Liver (tissue), 9 donors: ENCODE measurements around the gene LDAH. TPM values are rescaled to one million over a fixed set of nuclear protein-coding genes. Genes with fewer than 3 reads are reported as not detected.

Experiments used
- DNase-seq: peaks from one replicate; pipeline ENCODE4 v3.0.0-alpha.2; 2017; ENCODE audit warnings: low spot score
- H3K27ac ChIP-seq, 2 donors: one replicate each; pipeline ENCODE4 v1.7.0; 2013; ENCODE audit warnings: inconsistent platforms in 2 of 2, low read length in 2 of 2, control low read depth in 1 of 2, low read depth in 1 of 2, mild to moderate bottlenecking in 1 of 2
- H3K27me3 ChIP-seq, 4 donors: one replicate each; pipeline versions ENCODE4 v1.6.1 to v1.7.0; 2013; ENCODE audit warnings: low read length in 3 of 4, inconsistent platforms in 1 of 4, mild to moderate bottlenecking in 1 of 4, moderate library complexity in 1 of 4; ENCODE audit not compliant: control insufficient read depth in 4 of 4, insufficient read depth in 4 of 4
- H3K36me3 ChIP-seq, 4 donors: one replicate each; pipeline versions ENCODE4 v1.6.1 to v1.7.0; 2013; ENCODE audit warnings: low read length in 3 of 4, mild to moderate bottlenecking in 3 of 4, low read depth in 1 of 4, moderate library complexity in 1 of 4; ENCODE audit not compliant: control insufficient read depth in 4 of 4, insufficient read depth in 3 of 4
- H3K4me1 ChIP-seq, 4 donors: one replicate each; pipeline versions ENCODE4 v1.6.1 to v1.7.0; 2013; ENCODE audit warnings: low read length in 3 of 4, mild to moderate bottlenecking in 3 of 4, moderate library complexity in 1 of 4; ENCODE audit not compliant: control insufficient read depth in 4 of 4, insufficient read depth in 4 of 4
- H3K4me3 ChIP-seq, 3 donors: one replicate each; pipeline versions ENCODE4 v1.6.1 to v1.7.0; 2013; ENCODE audit warnings: low read length in 3 of 3, control low read depth in 1 of 3, low read depth in 1 of 3, mild to moderate bottlenecking in 1 of 3
- H3K9ac ChIP-seq, 2 donors: one replicate each; pipeline ENCODE4 v1.7.0; 2013; ENCODE audit warnings: low read length in 2 of 2, mild to moderate bottlenecking in 2 of 2, moderate library complexity in 2 of 2, control low read depth in 1 of 2, low read depth in 1 of 2
- H3K9me3 ChIP-seq, 4 donors: one replicate each; pipeline versions ENCODE4 v1.6.1 to v1.7.0; 2013; ENCODE audit warnings: low read length in 3 of 4; ENCODE audit not compliant: control insufficient read depth in 4 of 4
- EGR1 ChIP-seq, 2 donors: IDR thresholded peaks; 2 replicates each; pipeline ENCODE4 v1.6.1; 2016 to 2018; ENCODE audit warnings: antibody characterized with exemption in 2 of 2, low read depth in 2 of 2
- FOXA1 ChIP-seq: IDR thresholded peaks from 2 replicates; pipeline ENCODE4 v1.6.1; 2016; ENCODE audit warnings: antibody characterized with exemption
- FOXA2 ChIP-seq: IDR thresholded peaks from 2 replicates; pipeline ENCODE4 v1.6.1; 2016; ENCODE audit warnings: antibody characterized with exemption
- GABPA ChIP-seq, 2 donors: IDR thresholded peaks in 1 of 2; conservative IDR thresholded peaks in 1 of 2; 2 replicates each; pipeline ENCODE4 v1.6.1; 2016; ENCODE audit warnings: antibody characterized with exemption in 2 of 2, mild to moderate bottlenecking in 1 of 2, moderate library complexity in 1 of 2
- HNF4A ChIP-seq, 2 donors: conservative IDR thresholded peaks; 2 replicates each; pipeline ENCODE4 v1.6.1; 2016; ENCODE audit warnings: antibody characterized with exemption in 2 of 2, mild to moderate bottlenecking in 2 of 2
- HNF4G ChIP-seq: IDR thresholded peaks from 2 replicates; pipeline ENCODE4 v1.6.1; 2016; ENCODE audit warnings: antibody characterized with exemption
- JUND ChIP-seq, 2 donors: IDR thresholded peaks; 2 replicates each; pipeline ENCODE4 v1.6.1; 2016; ENCODE audit warnings: antibody characterized with exemption in 2 of 2
- NR2F2 ChIP-seq: IDR thresholded peaks from 2 replicates; pipeline ENCODE4 v1.6.1; 2016; ENCODE audit warnings: antibody characterized with exemption
- RAD21 ChIP-seq, 2 donors: IDR thresholded peaks; 2 replicates each; pipeline ENCODE4 v1.6.1; 2016; ENCODE audit warnings: antibody characterized with exemption in 2 of 2, mild to moderate bottlenecking in 2 of 2
- RXRA ChIP-seq, 2 donors: IDR thresholded peaks; 2 replicates each; pipeline ENCODE4 v1.6.1; 2017 to 2018; ENCODE audit warnings: antibody characterized with exemption in 2 of 2, mild to moderate bottlenecking in 1 of 2
- SP1 ChIP-seq: IDR thresholded peaks from 2 replicates; pipeline ENCODE4 v1.6.1; 2018; ENCODE audit warnings: antibody characterized with exemption, mild to moderate bottlenecking
- TAF1 ChIP-seq: conservative IDR thresholded peaks from 2 replicates; pipeline ENCODE4 v1.6.1; 2016; ENCODE audit warnings: antibody characterized with exemption, mild to moderate bottlenecking
- YY1 ChIP-seq: IDR thresholded peaks from 2 replicates; pipeline ENCODE4 v1.6.1; 2016; ENCODE audit warnings: antibody characterized with exemption, mild to moderate bottlenecking
- WGBS: extraction: QIAGEN DNeasy Blood & Tissue Kit; methylation state at CpG from one replicate; pipeline ENCODE4 v1.1.7; 2013; 5-methylcytosine and 5-hydroxymethylcytosine counted together
- polyA plus RNA-seq, 2 donors: library from polyadenylated mRNA; stranded (reverse) in 1 of 2; unstranded in 1 of 2; fragments of 200-250 nt in 1 of 2; fragments of >200 nt in 1 of 2; fragmentation: Nextera tagmentation in 1 of 2; extraction: Ambion mirVana in 1 of 2; gene quantifications; one replicate each; pipeline versions ENCODE4 v1.2.1 to v1.2.3, GENCODE V29; 2013 to 2015
- total RNA-seq, 2 donors: library from RNA; depleted of rRNA; stranded (reverse); fragments of >200 nt; gene quantifications; one replicate each; pipeline ENCODE4 v1.2.3, GENCODE V29; 2014
- TF ChIP-seq, protein P1 (sequence below): fragments of 150-350 bp; IDR thresholded peaks from 2 replicates; pipeline ENCODE4 v1.5.1; 2017; ENCODE audit warnings: improper control_type of control experiment, low read depth, low read length; ENCODE audit not compliant: missing input control
- TF ChIP-seq, protein P2 (sequence below): IDR thresholded peaks from 2 replicates; pipeline ENCODE4 v1.6.1; 2016; ENCODE audit warnings: antibody characterized with exemption
- TF ChIP-seq, protein P3 (sequence below): IDR thresholded peaks from 2 replicates; pipeline ENCODE4 v1.6.1; 2016; ENCODE audit warnings: antibody characterized with exemption, mild to moderate bottlenecking
- TF ChIP-seq, protein P4 (sequence below): IDR thresholded peaks from 2 replicates; pipeline ENCODE4 v1.6.1; 2016; ENCODE audit warnings: antibody characterized with exemption
- TF ChIP-seq, protein P5 (sequence below): IDR thresholded peaks from 2 replicates; pipeline ENCODE4 v1.6.1; 2016; ENCODE audit warnings: antibody characterized with exemption
- donor health status: healthy.
- donor health status: healthy.
- donor health status: healthy.
- donor health status: healthy.
- donor health status: healthy.

LDAH gene
- total and polyA plus RNA-seq, 4 donors, result 5.8 to 17.7 (median 9.7) TPM

DNA sequence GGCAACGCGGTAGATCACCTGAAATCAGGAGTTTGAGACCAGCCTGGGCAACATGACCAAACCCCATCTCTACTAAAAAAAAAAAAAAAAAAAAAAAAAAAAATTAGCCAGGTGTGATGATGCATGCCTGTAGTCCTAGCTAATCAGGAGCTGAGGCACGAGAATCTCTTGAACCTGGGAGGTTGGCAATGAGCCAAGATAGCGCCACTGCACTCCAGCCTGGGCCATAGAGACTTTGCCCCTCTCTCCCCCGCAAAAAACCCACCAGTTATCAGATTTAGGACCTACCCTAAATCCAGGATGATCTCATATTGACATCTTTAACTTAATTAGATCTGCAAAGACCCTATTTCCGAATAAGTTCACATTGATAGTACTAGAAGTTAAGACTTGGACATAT, 29.2 kb upstream of the LDAH start:
- no peak overlapping the region for H3K4me3 ChIP-seq
- no peaks in the 10 kb centered on the region for H3K27me3 ChIP-seq
- H3K4me1 ChIP-seq, result no peaks in the 10 kb centered on the region
- 77% methylated on average over 6 of the region's 6 CpGs for WGBS
- DNase-seq, result no peak
- H3K27ac ChIP-seq, result no peak overlapping the region
- H3K36me3 ChIP-seq, result no peaks in the 10 kb centered on the region
- no peak for TF ChIP-seq HNF4A (conservative IDR thresholded peaks at IDR 0.05)
- TF ChIP-seq FOXA1, result no peak
- TF ChIP-seq FOXA2, result no peak
- TF ChIP-seq JUND (IDR thresholded peaks at IDR 0.05), result no peak
- TF ChIP-seq EGR1 (IDR thresholded peaks at IDR 0.05; ENCODE audit: low read depth in 2 of 2), result no peak
- no peak for TF ChIP-seq RAD21 (IDR thresholded peaks at IDR 0.05)
- TF ChIP-seq RXRA (IDR thresholded peaks at IDR 0.05), result no peak
- TF ChIP-seq GABPA (IDR thresholded peaks at IDR 0.05 in 1 of 2, conservative IDR thresholded peaks at IDR 0.05 in 1 of 2), result no peak
- TF ChIP-seq, protein P1, sequence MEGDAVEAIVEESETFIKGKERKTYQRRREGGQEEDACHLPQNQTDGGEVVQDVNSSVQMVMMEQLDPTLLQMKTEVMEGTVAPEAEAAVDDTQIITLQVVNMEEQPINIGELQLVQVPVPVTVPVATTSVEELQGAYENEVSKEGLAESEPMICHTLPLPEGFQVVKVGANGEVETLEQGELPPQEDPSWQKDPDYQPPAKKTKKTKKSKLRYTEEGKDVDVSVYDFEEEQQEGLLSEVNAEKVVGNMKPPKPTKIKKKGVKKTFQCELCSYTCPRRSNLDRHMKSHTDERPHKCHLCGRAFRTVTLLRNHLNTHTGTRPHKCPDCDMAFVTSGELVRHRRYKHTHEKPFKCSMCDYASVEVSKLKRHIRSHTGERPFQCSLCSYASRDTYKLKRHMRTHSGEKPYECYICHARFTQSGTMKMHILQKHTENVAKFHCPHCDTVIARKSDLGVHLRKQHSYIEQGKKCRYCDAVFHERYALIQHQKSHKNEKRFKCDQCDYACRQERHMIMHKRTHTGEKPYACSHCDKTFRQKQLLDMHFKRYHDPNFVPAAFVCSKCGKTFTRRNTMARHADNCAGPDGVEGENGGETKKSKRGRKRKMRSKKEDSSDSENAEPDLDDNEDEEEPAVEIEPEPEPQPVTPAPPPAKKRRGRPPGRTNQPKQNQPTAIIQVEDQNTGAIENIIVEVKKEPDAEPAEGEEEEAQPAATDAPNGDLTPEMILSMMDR, result no peak
- no peak for TF ChIP-seq TAF1
- TF ChIP-seq HNF4G, result no peak
- TF ChIP-seq YY1, result no peak
- TF ChIP-seq, protein P2, sequence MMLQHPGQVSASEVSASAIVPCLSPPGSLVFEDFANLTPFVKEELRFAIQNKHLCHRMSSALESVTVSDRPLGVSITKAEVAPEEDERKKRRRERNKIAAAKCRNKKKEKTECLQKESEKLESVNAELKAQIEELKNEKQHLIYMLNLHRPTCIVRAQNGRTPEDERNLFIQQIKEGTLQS, result no peak
- TF ChIP-seq, protein P3, sequence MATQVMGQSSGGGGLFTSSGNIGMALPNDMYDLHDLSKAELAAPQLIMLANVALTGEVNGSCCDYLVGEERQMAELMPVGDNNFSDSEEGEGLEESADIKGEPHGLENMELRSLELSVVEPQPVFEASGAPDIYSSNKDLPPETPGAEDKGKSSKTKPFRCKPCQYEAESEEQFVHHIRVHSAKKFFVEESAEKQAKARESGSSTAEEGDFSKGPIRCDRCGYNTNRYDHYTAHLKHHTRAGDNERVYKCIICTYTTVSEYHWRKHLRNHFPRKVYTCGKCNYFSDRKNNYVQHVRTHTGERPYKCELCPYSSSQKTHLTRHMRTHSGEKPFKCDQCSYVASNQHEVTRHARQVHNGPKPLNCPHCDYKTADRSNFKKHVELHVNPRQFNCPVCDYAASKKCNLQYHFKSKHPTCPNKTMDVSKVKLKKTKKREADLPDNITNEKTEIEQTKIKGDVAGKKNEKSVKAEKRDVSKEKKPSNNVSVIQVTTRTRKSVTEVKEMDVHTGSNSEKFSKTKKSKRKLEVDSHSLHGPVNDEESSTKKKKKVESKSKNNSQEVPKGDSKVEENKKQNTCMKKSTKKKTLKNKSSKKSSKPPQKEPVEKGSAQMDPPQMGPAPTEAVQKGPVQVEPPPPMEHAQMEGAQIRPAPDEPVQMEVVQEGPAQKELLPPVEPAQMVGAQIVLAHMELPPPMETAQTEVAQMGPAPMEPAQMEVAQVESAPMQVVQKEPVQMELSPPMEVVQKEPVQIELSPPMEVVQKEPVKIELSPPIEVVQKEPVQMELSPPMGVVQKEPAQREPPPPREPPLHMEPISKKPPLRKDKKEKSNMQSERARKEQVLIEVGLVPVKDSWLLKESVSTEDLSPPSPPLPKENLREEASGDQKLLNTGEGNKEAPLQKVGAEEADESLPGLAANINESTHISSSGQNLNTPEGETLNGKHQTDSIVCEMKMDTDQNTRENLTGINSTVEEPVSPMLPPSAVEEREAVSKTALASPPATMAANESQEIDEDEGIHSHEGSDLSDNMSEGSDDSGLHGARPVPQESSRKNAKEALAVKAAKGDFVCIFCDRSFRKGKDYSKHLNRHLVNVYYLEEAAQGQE, result no peak
- no peak for TF ChIP-seq NR2F2
- TF ChIP-seq, protein P4, sequence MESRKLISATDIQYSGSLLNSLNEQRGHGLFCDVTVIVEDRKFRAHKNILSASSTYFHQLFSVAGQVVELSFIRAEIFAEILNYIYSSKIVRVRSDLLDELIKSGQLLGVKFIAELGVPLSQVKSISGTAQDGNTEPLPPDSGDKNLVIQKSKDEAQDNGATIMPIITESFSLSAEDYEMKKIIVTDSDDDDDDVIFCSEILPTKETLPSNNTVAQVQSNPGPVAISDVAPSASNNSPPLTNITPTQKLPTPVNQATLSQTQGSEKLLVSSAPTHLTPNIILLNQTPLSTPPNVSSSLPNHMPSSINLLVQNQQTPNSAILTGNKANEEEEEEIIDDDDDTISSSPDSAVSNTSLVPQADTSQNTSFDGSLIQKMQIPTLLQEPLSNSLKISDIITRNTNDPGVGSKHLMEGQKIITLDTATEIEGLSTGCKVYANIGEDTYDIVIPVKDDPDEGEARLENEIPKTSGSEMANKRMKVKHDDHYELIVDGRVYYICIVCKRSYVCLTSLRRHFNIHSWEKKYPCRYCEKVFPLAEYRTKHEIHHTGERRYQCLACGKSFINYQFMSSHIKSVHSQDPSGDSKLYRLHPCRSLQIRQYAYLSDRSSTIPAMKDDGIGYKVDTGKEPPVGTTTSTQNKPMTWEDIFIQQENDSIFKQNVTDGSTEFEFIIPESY, result no peak
- TF ChIP-seq, protein P5, sequence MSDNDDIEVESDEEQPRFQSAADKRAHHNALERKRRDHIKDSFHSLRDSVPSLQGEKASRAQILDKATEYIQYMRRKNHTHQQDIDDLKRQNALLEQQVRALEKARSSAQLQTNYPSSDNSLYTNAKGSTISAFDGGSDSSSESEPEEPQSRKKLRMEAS, result no peak
- H3K9ac ChIP-seq, result no peak overlapping the region
- no peaks in the 10 kb centered on the region for H3K9me3 ChIP-seq

DNA sequence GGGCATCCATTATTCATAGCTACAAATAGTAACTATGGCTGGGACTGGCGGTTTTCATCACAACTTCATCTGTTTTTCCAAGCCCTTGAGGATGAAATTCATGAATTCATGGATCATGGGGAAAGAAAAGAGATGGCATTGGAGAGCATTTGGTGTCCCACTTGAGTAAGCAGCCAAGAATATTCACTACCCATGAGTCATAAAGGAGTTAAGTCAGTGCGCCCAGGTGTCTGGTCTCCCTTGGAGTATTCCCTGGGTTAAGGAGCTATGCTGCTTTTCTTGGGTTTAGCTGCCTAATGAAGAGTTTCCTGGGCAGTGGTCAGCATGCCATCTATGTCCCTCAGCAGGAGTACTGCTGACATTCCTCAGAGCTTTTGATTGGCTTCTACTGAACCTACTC, 21.3 kb upstream of the LDAH start:
- DNase-seq, result no peak
- H3K36me3 ChIP-seq, result no peaks in the 10 kb centered on the region
- no peak for TF ChIP-seq GABPA (IDR thresholded peaks at IDR 0.05 in 1 of 2, conservative IDR thresholded peaks at IDR 0.05 in 1 of 2)
- TF ChIP-seq, protein P5, result no peak
- no peak for TF ChIP-seq NR2F2
- no peak for TF ChIP-seq HNF4G
- no peak for TF ChIP-seq JUND (IDR thresholded peaks at IDR 0.05)
- TF ChIP-seq FOXA1, result no peak
- TF ChIP-seq SP1, result no peak
- TF ChIP-seq RAD21 (IDR thresholded peaks at IDR 0.05), result no peak
- TF ChIP-seq, protein P4, result no peak
- TF ChIP-seq, protein P3, result no peak
- no peak for TF ChIP-seq EGR1 (IDR thresholded peaks at IDR 0.05; ENCODE audit: low read depth in 2 of 2)
- no peak for TF ChIP-seq HNF4A (conservative IDR thresholded peaks at IDR 0.05)
- WGBS, result 86% methylated on average over 2 of the region's 2 CpGs
- no peak overlapping the region for H3K27ac ChIP-seq
- peaks cover 0 to 4% (median 2%) of the 10 kb centered on the region in 4 donors for H3K27me3 ChIP-seq
- no peaks in the 10 kb centered on the region for H3K9me3 ChIP-seq
- no peak overlapping the region for H3K4me3 ChIP-seq
- no peak overlapping the region for H3K9ac ChIP-seq
- H3K4me1 ChIP-seq, result no peaks in the 10 kb centered on the region
